ENCODE measurements around the gene BMAL1.

Gene BMAL1

GRCh38 chr11:13259374-13259773, 18.2 kb upstream of the BMAL1 start:
- Histone ChIP-seq H3K9me3 (no peaks in the 10 kb centered on the region), H3K36me3 (no peaks in the 10 kb centered on the region), H3K4me3 (ENCODE audit: low read depth, low read length) (no peak overlapping the region), H3K27me3 (no peaks in the 10 kb centered on the region; the same call in 1 of the 2 replicates), H3K4me1 (no peaks in the 10 kb centered on the region)
- TF ChIP-seq, protein P1, sequence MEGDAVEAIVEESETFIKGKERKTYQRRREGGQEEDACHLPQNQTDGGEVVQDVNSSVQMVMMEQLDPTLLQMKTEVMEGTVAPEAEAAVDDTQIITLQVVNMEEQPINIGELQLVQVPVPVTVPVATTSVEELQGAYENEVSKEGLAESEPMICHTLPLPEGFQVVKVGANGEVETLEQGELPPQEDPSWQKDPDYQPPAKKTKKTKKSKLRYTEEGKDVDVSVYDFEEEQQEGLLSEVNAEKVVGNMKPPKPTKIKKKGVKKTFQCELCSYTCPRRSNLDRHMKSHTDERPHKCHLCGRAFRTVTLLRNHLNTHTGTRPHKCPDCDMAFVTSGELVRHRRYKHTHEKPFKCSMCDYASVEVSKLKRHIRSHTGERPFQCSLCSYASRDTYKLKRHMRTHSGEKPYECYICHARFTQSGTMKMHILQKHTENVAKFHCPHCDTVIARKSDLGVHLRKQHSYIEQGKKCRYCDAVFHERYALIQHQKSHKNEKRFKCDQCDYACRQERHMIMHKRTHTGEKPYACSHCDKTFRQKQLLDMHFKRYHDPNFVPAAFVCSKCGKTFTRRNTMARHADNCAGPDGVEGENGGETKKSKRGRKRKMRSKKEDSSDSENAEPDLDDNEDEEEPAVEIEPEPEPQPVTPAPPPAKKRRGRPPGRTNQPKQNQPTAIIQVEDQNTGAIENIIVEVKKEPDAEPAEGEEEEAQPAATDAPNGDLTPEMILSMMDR (IDR thresholded peaks at IDR 0.05; ENCODE audit: low read depth, low read length): no peak
- DNase-seq: no peak

DNA sequence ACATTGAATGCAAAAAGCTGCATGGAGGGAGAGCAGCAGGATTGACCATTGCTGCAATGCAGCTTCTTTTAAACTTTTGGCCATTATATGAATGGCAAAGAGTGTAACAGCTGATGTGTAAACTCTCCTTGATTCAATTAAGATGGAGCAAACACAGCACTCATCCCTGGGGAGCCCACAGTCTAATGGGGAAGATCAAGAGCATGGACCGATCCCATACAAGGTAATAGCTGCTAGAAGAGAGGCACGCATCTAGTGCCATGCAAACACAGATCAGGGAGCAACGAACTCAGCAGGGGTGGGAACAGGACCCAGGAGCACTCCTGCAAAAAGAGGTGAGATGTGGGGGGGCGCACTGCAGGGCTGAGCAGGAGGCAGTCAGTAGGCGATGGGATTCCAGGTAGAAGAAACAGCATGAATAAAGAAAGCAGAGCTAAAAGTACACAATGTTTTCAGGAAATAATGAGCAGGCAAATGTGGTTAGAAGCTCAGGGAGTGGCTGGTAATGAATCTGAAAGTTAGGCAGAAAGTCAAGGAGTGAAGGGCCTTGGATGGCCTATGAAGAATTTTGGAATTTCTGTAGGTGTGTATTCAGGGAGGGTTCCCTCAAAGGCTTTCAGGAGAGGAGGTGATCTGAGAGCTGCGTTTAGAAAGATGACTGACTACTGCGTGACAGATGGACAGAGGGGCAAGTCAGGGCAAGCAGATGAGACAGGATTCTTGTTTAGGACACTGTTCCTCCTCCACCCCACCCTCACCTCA, 17.2 kb upstream of the BMAL1 start:
- TF ChIP-seq, protein P1 (IDR thresholded peaks at IDR 0.05; ENCODE audit: low read depth, low read length): no peak
- DNase-seq: no peak

DNA sequence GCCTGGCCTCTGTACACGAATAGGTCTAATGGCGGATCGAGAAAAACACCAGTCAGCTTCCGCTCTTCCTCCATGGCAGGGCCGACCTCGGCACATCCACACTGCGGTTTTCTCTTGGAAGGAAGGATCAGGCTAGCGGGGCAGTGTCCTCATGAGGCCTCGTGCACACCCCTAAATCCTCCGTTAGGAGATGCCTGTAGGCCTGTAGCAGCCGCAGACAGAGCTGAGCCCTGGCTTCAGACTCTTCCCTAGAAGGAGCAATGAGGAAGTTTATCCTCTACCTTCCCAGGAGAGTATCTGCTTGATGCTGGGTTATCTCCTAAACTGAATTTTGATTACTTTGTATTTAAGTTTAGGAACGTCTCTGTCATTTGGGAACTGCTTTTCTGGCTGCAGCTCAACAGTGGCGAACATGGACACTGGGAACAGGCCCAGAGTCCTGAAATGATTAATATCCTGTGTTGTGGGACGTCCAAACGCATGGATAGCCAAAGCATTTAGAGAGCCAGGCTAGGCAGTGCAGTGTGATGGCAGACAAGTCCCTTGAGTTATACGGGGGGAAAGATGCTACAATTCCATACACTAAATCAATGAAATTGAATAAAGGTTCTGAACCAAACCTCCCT, 16.5 kb upstream of the BMAL1 start:
- Histone ChIP-seq H3K36me3 (no peaks in the 10 kb centered on the region), H3K4me1 (no peaks in the 10 kb centered on the region), H3K9me3 (no peaks in the 10 kb centered on the region), H3K27me3 (no peaks in the 10 kb centered on the region), H3K4me3 (ENCODE audit: low read depth, low read length) (no peak overlapping the region)
- TF ChIP-seq, protein P1 (IDR thresholded peaks at IDR 0.05; ENCODE audit: low read depth, low read length): no peak
- no peak for DNase-seq

More for the DNA sequence above, 17.2 kb upstream of the BMAL1 start:
- Histone ChIP-seq H3K4me1 (no peaks in the 10 kb centered on the region), H3K4me3 (ENCODE audit: low read depth, low read length) (no peak overlapping the region), H3K36me3 (no peaks in the 10 kb centered on the region), H3K27me3 (no peaks in the 10 kb centered on the region; the same call in 1 of the 2 replicates), H3K9me3 (no peaks in the 10 kb centered on the region)

DNA sequence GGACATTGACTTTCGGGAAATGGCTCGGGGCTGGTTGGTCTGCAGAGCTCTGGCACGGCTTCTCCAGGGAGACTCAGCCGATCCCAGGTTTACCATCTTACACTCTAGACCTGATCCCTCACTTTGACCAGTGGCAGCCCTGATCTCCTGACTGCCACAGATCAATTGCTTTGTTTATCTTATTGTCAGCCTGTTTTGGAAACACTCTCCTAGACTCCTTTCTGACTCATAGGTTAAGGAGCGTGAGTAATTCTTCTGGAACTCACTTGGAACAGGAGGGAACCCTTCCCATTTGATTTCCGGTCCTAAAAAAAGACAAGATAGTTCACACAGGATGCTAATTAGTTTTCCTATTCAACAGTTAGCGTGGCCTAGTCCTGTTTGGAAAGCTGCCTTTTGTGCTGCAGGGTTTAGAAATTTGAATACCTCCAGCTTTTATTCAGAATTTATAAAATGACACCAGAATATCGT, 16.0 kb upstream of the BMAL1 start:
- no peak for DNase-seq
- TF ChIP-seq, protein P1 (IDR thresholded peaks at IDR 0.05; ENCODE audit: low read depth, low read length): no peak
- Histone ChIP-seq H3K4me3 (ENCODE audit: low read depth, low read length) (no peak overlapping the region), H3K36me3 (no peaks in the 10 kb centered on the region), H3K4me1 (no peaks in the 10 kb centered on the region), H3K9me3 (no peaks in the 10 kb centered on the region), H3K27me3 (no peaks in the 10 kb centered on the region)

- Histone ChIP-seq H3K4me3 (ENCODE audit: low read depth, low read length) (no peak overlapping the region), H3K36me3 (no peaks in the 10 kb centered on the region), H3K9me3 (no peaks in the 10 kb centered on the region), H3K27me3 (no peaks in the 10 kb centered on the region), H3K4me1 (no peaks in the 10 kb centered on the region)
- TF ChIP-seq, protein P1 (IDR thresholded peaks at IDR 0.05; ENCODE audit: low read depth, low read length): no peak
- DNase-seq: no peak
Observed at GRCh38 chr11:13262096-13262495, 15.5 kb upstream of the BMAL1 start.

DNA sequence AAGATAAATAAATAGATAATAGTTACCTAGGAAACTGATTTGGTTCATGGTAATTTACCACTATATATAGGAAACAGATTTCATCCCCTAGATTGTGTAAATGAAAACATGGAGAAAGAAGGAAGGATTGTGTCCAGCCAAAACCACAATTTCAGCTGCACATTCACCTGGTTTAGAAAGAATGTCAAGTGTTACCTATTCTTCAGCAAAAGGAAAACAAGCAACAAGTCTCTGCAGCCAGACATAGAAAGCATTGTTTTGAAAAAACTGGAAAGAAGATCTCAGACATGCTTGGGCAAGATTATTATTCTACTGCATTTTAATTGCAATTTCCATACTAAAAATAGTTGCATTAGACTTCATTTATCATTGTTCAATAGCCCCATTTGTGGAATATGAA, 8.8 kb upstream of the BMAL1 start:
- TF ChIP-seq, protein P1 (IDR thresholded peaks at IDR 0.05; ENCODE audit: low read depth, low read length): no peak
- Histone ChIP-seq H3K36me3 (no peaks in the 10 kb centered on the region), H3K4me3 (ENCODE audit: low read depth, low read length) (no peak overlapping the region), H3K9me3 (no peaks in the 10 kb centered on the region), H3K27me3 (no peaks in the 10 kb centered on the region), H3K4me1 (no peaks in the 10 kb centered on the region)
- no peak for DNase-seq

Data from BE2C (cell line).